Hair follicle dermal papilla cell (primary cell): Measurements from ENCODE around the gene CBFA2T3. TPM values are rescaled to one million over a fixed set of nuclear protein-coding genes. Genes with fewer than 3 reads are reported as not detected.

Experiments used
- total RNA-seq: library from RNA; depleted of rRNA; stranded (reverse); fragments of >200 nt; gene quantifications from 2 replicates; pipeline ENCODE4 v1.2.3, GENCODE V29; 2012

Gene CBFA2T3
- total RNA-seq, result under 0.01 and 0.16 TPM in 2 replicates

GRCh38 chr16:88977018-88977811, at the start of gene CBFA2T3:
CBFA2T3 (minus strand) TSS chr16:88977207; CDS start chr16:88976807, 400 bp downstream.

GRCh38 chr16:88866151-88866920, 110.7 kb downstream of the CBFA2T3 start, which contains the start of gene PABPN1L:
PABPN1L (minus strand) TSS chr16:88866660; CDS start chr16:88866606, 54 bp downstream.

GRCh38 chr16:88856828-88857727, 119.9 kb downstream of the CBFA2T3 start, which contains the start of the genes GALNS and TRAPPC2L:
GALNS (minus strand) TSS chr16:88856947; CDS start chr16:88856877, 70 bp downstream.
TRAPPC2L (plus strand) TSS chr16:88857127; CDS start chr16:88857151, 24 bp downstream.

Other genes starting within 250 kb of the CBFA2T3 start
- 135 and 158 TPM in 2 replicates for gene PIEZO1, start 192.0 kb downstream of the CBFA2T3 start, total RNA-seq
- gene CDT1, start 173.4 kb downstream of the CBFA2T3 start, total RNA-seq, result 1.2 and 2.8 TPM in 2 replicates
- 39.3 and 50.5 TPM in 2 replicates for gene APRT, start 165.3 kb downstream of the CBFA2T3 start, total RNA-seq
- 40.9 and 50.5 TPM in 2 replicates for gene GALNS, start 120.3 kb downstream of the CBFA2T3 start, total RNA-seq
- 41.2 and 43.8 TPM in 2 replicates for gene TRAPPC2L, start 120.1 kb downstream of the CBFA2T3 start, total RNA-seq
- not detected in 2 replicates for gene PABPN1L, start 110.5 kb downstream of the CBFA2T3 start, total RNA-seq
- 25.3 and 34.1 TPM in 2 replicates for gene ACSF3, start 116.6 kb upstream of the CBFA2T3 start, total RNA-seq
- gene CDH15, start 194.5 kb upstream of the CBFA2T3 start, total RNA-seq, result 0.12 and 0.32 TPM in 2 replicates
- gene SLC22A31, start 223.3 kb upstream of the CBFA2T3 start, total RNA-seq, result not detected in 2 replicates
- gene ZNF778, start 240.5 kb upstream of the CBFA2T3 start, total RNA-seq, result 13.6 and 14.0 TPM in 2 replicates